GM21529 (cell line): ENCODE measurements around the gene PSMC2.

Source experiments
- ATAC-seq: cut with Tn5 transposase; IDR thresholded peaks from one replicate; pipeline ENCODE4 v1.9.1; 2021; ENCODE audit not compliant: unreplicated experiment

The PSMC2 gene

GRCh38 chr7:103347507-103348267 is at the start of gene PSMC2:
Gene PSMC2, plus strand, starts transcription at chr7:103347643. Its CDS starts 69 bp downstream, at chr7:103347712.
- ATAC-seq, result peak; percentile 69

GRCh38 chr7:103297837-103298179 is 49.6 kb upstream of the PSMC2 start:
- peak; percentile 14 for ATAC-seq

GRCh38 chr7:103299660-103300059 is 47.8 kb upstream of the PSMC2 start:
- ATAC-seq, result no peak

GRCh38 chr7:103301441-103301840 is 46.0 kb upstream of the PSMC2 start:
- ATAC-seq, result no peak

- ATAC-seq, result no peak
Measured at GRCh38 chr7:103307503-103308231, 39.8 kb upstream of the PSMC2 start.

GRCh38 chr7:103314852-103315251 is 32.6 kb upstream of the PSMC2 start:
- no peak for ATAC-seq

- ATAC-seq, result no peak
Measured at GRCh38 chr7:103316380-103316941, 31.0 kb upstream of the PSMC2 start.

- ATAC-seq, result no peak
Measured at GRCh38 chr7:103317009-103317408, 30.4 kb upstream of the PSMC2 start.

- no peak for ATAC-seq
Measured at GRCh38 chr7:103325744-103326143, 21.7 kb upstream of the PSMC2 start.

- ATAC-seq, result no peak
Measured at GRCh38 chr7:103336761-103337160, 10.7 kb upstream of the PSMC2 start.

- no peak for ATAC-seq
Measured at GRCh38 chr7:103338864-103339263, 8.6 kb upstream of the PSMC2 start.

- no peak for ATAC-seq
Measured at GRCh38 chr7:103341466-103341865, 6.0 kb upstream of the PSMC2 start.

- ATAC-seq, result no peak
Measured at GRCh38 chr7:103343332-103343731, 4.1 kb upstream of the PSMC2 start.

GRCh38 chr7:103343758-103344452 is 3.5 kb upstream of the PSMC2 start:
- ATAC-seq, result peak; percentile 11

- peak; percentile 78 for ATAC-seq
Measured at GRCh38 chr7:103344453-103345149, 2.8 kb upstream of the PSMC2 start, which contains the start of gene DNAJC2. Gene DNAJC2, minus strand, starts transcription at chr7:103344767. Its CDS starts 145 bp downstream, at chr7:103344622.

- ATAC-seq, result no peak
Measured at GRCh38 chr7:103346396-103346795, 1.0 kb upstream of the PSMC2 start.

- ATAC-seq, result no peak
Measured at GRCh38 chr7:103348452-103348851, 1.0 kb downstream of the PSMC2 start.

GRCh38 chr7:103348959-103349358 is 1.5 kb downstream of the PSMC2 start:
- no peak for ATAC-seq

- ATAC-seq, result no peak
Measured at GRCh38 chr7:103349805-103350204, 2.4 kb downstream of the PSMC2 start.

- ATAC-seq, result no peak
Measured at GRCh38 chr7:103369432-103369831, 22.0 kb downstream of the PSMC2 start.
